ENCODE results near the gene JUN. TPM values are rescaled to one million over a fixed set of nuclear protein-coding genes. Genes with fewer than 3 reads are reported as not detected.
A peak's percentile ranks its signal among the peaks of the same experiment; 100 is the strongest.

Gene JUN
- total and polyA plus RNA-seq, 2 of the 13 experiments (the other 11 are each of a cell fraction or from before 2014, with no cell fraction given): 18.2 to 22.3 TPM

DNA sequence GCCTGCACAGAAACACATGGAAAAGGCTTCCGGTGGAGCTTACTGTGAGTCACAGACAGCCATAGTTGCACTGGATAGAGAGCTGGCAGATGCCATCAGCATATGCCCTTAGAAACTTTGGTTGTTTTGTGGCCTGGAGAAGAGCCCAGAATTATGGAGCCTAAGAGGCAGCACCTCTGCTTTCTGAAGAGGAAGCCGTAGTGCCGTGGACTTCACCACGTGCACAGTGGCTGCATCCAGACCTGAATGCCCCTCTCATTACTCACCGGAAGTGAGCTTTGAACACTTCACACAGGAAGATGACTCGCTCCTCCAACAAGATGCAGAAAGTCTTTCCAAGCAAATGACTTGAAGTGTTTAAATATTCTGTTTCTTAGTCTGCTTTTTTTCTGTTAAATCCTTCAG is 28.4 kb downstream of the JUN start (continued):
- no peak for TF ChIP-seq HNF1A (IDR thresholded peaks at IDR 0.05; ENCODE audit: low read depth)
- TF ChIP-seq HNF1A (CRISPR knock-in tag; IDR thresholded peaks at IDR 0.05; ENCODE audit: borderline replicate concordance): no peak
- TF ChIP-seq PLSCR1 (CRISPR knock-in tag; IDR thresholded peaks at IDR 0.05; ENCODE audit: borderline replicate concordance): no peak
- TF ChIP-seq ZNF333 (CRISPR knock-in tag; IDR thresholded peaks at IDR 0.05; ENCODE audit: borderline replicate concordance): 0 out of 2 replicates have a peak, but pooled peaks have one; percentile 37
- TF ChIP-seq, protein P1, sequence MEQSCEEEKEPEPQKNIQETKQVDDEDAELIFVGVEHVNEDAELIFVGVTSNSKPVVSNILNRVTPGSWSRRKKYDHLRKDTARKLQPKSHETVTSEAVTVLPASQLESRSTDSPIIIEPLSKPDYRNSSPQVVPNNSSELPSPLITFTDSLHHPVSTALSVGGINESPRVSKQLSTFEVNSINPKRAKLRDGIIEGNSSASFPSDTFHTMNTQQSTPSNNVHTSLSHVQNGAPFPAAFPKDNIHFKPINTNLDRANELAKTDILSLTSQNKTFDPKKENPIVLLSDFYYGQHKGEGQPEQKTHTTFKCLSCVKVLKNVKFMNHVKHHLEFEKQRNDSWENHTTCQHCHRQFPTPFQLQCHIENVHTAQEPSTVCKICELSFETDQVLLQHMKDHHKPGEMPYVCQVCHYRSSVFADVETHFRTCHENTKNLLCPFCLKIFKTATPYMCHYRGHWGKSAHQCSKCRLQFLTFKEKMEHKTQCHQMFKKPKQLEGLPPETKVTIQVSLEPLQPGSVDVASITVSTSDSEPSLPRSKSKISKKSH (CRISPR knock-in tag; IDR thresholded peaks at IDR 0.05; ENCODE audit: borderline replicate concordance): no peak
- peak; percentile 98 for TF ChIP-seq MAX (IDR thresholded peaks at IDR 0.05)
- TF ChIP-seq FOXP1 (IDR thresholded peaks at IDR 0.05): no peak
- TF ChIP-seq FOXP1 (CRISPR knock-in tag; IDR thresholded peaks at IDR 0.05): peak; percentile 32; the same call in 1 of the 2 replicates
- TF ChIP-seq ZBTB42 (CRISPR knock-in tag; IDR thresholded peaks at IDR 0.05): no peak
- no peak for TF ChIP-seq ZKSCAN5 (CRISPR knock-in tag; IDR thresholded peaks at IDR 0.05)
- TF ChIP-seq ZFX (CRISPR knock-in tag; IDR thresholded peaks at IDR 0.05; ENCODE audit: low read depth): peak; percentile 65
- no peak for TF ChIP-seq ZNF20 (CRISPR knock-in tag; IDR thresholded peaks at IDR 0.05)
- no peak for TF ChIP-seq SP140L (CRISPR knock-in tag; IDR thresholded peaks at IDR 0.05; ENCODE audit: borderline replicate concordance)
- TF ChIP-seq ZKSCAN8 (CRISPR knock-in tag; IDR thresholded peaks at IDR 0.05; ENCODE audit: borderline replicate concordance): no peak
- no peak for TF ChIP-seq MTF1 (CRISPR knock-in tag; IDR thresholded peaks at IDR 0.05)
- TF ChIP-seq GLI4 (CRISPR knock-in tag; IDR thresholded peaks at IDR 0.05; ENCODE audit: borderline replicate concordance): no peak
- peak; percentile 37; the same call in 1 of the 2 replicates for TF ChIP-seq ZNF235 (CRISPR knock-in tag; IDR thresholded peaks at IDR 0.05; ENCODE audit: borderline replicate concordance)
- TF ChIP-seq ZNF672 (CRISPR knock-in tag; IDR thresholded peaks at IDR 0.05): no peak

Measured in HepG2 (cell line).